Peyer's patch (tissue), 4 donors: ENCODE data around the gene LRP3.

Source experiments
- CTCF ChIP-seq, 6 experiments: fragments of 450-650 bp in 4 of 6; fragments of 200-600 bp in 2 of 6; sonication (generic) in 1 of 6; IDR thresholded peaks; one replicate each; pipeline ENCODE4 v1.5.1; 2017 to 2019; ENCODE audit warnings: antibody characterized with exemption in 6 of 6, mild to moderate bottlenecking in 3 of 6, moderate library complexity in 1 of 6
- POLR2A ChIP-seq, 2 donors: fragments of 450-650 bp; IDR thresholded peaks; one replicate each; pipeline ENCODE4 v1.5.1; 2017; ENCODE audit warnings: antibody characterized with exemption in 2 of 2, mild to moderate bottlenecking in 2 of 2, moderate library complexity in 2 of 2

- no peak for TF ChIP-seq CTCF (IDR thresholded peaks at IDR 0.05)
- TF ChIP-seq POLR2A (IDR thresholded peaks at IDR 0.05): no peak
These were observed 27.5 kb downstream of the LRP3 start for GRCh38 chr19:33221638-33222037.
